Left lobe of liver (tissue), 2 donors: Measurements from ENCODE around the gene FOLR2. TPM values are rescaled to one million over a fixed set of nuclear protein-coding genes. Genes with fewer than 3 reads are reported as not detected.
A peak's percentile ranks its signal among the peaks of the same experiment; 100 is the strongest.
"Not testable (repeated sequence)": the region's sequence is repeated elsewhere in the genome, so short reads cannot be mapped to it uniquely, and the experiment has no call there.

ENCODE experiments used
- ATAC-seq: fragments of 200-7000 bp; cut with Tn5 transposase; one replicate; pipeline ENCODE4 v1.9.1; 2020; ENCODE audit warnings: mild to moderate bottlenecking, moderate library complexity
- DNase-seq: peaks from one replicate; pipeline ENCODE4 v3.0.0-alpha.2; 2020; ENCODE audit warnings: low spot score
- total RNA-seq: library from RNA; stranded (reverse); gene quantifications from one replicate; pipeline ENCODE4 v1.2.1, GENCODE V29; 2021
- donor health status: DM: no; HTN: no; CAD: no; lungs with moderate emphysema.
- donor health status: DM: no; HTN: yes; CAD: no.

FOLR2 gene
- total RNA-seq: 5.8 TPM

GRCh38 chr11:72216638-72217037, at the start of gene FOLR2:
FOLR2 (plus strand) TSS chr11:72216794; CDS start chr11:72218585, 1,791 bp downstream.
- DNase-seq (peak; percentile 40), ATAC-seq (peak; percentile 16)

DNA sequence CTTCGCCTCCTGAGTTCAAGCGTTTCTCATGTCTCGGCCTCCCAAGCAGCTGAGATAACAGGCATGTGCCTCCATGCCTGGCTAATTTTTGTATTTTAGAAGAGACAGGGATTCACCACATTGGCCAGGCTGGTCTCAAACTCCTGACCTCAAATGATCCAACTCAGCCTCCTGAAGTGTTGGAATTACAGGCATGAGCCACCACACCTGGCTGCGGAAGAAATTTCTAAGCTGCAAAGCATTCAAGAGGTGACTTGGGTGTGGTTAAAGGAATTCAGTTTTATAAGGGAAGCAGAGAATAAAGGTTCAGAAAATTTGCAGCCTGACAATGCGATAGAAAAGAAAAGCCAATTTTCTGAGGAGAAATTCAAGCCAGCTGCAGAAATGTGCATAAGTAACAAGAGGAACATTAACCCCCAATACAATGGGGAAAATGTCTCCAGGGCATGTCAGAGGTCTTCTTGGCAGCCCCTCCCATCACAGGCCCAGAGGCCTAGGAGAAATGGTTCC, 47.5 kb upstream of the FOLR2 start:
- not testable (repeated sequence) for DNase-seq, ATAC-seq

GRCh38 chr11:72169754-72170153, 46.8 kb upstream of the FOLR2 start:
- not testable (repeated sequence) for DNase-seq, ATAC-seq

GRCh38 chr11:72172043-72172442, 44.6 kb upstream of the FOLR2 start:
- not testable (repeated sequence) for ATAC-seq, DNase-seq

DNA sequence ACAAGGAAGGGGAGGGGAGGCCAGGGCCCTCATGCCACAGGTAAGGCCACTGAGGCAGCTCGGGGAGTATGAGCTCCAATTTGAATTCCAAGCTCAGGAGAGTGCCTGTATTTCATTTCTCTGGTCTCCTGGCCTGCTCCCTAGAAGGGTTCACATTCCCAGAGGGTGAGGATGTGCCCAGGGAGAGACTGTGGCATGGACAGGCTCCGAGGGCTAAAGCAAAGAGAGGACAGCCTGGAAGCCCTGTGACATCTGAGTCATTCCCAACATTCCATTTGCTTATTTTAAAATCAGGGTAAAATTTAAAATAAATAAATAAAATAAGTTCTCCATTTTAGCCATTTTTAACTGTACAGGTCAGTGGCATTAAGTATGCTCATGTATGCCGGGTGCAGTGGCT, 43.3 kb upstream of the FOLR2 start:
- DNase-seq (no peak), ATAC-seq (no peak)

DNA sequence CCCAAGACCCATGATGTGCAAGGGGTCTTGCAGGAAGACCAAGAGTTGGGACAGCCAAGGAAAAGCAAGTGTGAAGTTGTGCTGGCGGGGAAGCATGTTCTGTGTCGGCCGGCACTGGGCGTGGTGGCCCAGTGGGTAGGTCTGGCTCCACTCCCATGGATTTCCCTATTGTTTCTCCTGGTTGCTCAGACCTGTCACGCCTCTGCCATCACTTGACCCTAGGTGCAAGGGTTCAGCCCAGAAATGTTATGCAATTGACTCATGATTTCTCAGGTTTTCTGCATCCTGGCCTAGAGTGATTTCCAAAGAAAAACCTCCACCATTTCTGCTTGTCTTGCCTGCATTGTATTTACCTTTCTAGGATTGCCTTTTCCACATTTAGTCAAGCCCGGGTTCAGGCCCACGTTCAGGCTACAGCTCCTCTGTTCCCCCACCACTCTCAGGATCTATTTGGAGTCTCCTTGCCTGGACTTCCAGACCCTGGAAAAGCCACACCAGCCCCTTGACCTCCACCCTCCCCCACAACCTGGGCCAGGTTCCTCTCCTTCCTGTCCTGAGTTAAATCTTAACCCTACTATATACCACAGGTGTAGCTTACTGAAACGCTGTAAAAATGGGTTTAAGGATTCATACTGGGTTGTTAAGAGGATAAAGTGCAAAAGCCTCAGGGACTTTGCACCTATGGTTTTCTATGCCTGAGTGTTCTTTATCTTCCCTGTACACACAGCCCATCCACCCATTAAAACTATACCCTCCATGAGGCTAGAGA, 42.1 kb upstream of the FOLR2 start:
- DNase-seq (no peak), ATAC-seq (no peak)

DNA sequence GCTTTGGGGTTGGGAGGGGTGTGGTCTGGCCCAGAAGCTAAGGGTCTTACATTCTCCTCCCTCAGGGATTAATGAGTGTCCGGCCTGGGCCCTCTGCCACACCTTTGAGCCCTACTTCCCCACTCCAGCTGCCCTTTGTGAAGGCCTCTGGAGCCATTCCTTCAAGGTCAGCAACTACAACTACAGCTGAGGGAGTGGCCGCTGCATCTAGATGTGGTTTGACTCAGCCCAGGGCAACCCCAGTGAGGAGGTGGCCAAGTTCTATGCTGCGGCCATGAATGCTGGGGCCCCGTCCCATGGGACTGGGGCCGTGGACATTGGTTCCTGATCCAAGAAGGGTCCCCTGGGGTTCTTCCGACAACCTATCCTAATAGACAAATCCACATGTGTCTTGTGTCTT, 38.9 kb upstream of the FOLR2 start:
- ATAC-seq (no peak), DNase-seq (no peak)

GRCh38 chr11:72179049-72179803, 37.4 kb upstream of the FOLR2 start:
- ATAC-seq (no peak), DNase-seq (no peak)

GRCh38 chr11:72179804-72180396, 36.7 kb upstream of the FOLR2 start:
- ATAC-seq: no peak
- no peak for DNase-seq

DNA sequence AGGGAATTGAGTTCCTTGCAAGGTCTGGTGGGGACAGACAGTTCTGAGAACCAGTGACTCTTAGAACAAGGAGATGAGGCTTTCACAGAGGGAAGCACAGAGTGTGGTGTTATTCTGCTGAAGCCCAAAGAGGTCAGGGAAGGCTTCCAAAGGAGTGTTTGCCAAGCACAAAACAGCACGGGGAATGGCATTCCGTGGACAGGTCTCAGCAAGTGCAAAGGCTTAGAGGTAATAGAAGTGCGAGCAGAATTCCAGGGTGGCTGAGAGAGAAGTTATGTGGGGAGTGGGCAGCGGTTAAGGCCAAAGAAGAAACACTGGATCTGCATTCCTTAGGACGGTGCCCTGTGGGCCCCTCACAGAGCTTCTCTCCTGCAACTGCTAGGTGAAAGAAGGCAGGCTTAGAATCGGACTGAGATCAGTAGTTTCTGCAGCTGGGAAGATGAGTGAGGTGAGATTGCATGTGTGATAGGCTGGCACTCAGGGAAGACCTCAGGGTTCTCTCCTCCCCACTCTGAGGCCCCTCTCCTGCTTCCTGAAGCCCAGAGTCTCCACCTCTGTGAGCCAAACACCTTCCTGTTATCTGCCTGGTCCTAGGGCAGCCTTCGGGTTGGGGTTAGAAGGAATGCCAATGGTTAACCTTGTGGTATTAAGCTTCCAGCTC, 35.6 kb upstream of the FOLR2 start:
- ATAC-seq, DNase-seq: not testable (repeated sequence)

DNA sequence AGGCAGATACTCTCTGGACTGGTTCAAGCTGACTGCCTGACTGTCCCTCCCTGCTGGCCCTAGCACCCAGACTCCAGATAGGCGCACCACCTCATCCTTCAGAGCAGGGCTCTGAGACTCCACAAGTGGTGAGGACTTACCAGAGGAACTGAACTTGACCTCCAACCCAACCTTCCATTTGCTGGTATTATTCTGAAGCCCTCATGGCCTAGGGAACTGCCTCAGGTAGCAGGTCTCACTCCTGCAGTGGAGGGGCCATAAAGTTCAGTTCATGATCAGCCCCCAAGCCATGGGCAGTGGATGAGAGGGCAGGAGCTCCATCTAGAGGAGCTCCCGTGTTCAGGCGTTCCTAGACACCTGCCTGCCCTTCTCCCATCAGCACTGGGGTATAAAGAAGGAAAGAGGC, 35.0 kb upstream of the FOLR2 start:
- ATAC-seq: peak; percentile 43
- not testable (repeated sequence) for DNase-seq

- no peak for ATAC-seq
- no peak for DNase-seq
These were observed 28.3 kb upstream of the FOLR2 start for GRCh38 chr11:72188267-72188666.

- peak; percentile 16 for DNase-seq
- ATAC-seq: peak; percentile 50
These were observed 26.9 kb upstream of the FOLR2 start for GRCh38 chr11:72189455-72190250.

- DNase-seq (peak; percentile 22), ATAC-seq (no peak)
These were observed 25.9 kb upstream of the FOLR2 start for GRCh38 chr11:72190631-72191071.

- ATAC-seq (no peak), DNase-seq (no peak)
These were observed 24.6 kb upstream of the FOLR2 start, which contains the start of gene FOLR1 for GRCh38 chr11:72191961-72192381. FOLR1 (plus strand) TSS chr11:72192140; CDS start chr11:72192174, 34 bp downstream.

DNA sequence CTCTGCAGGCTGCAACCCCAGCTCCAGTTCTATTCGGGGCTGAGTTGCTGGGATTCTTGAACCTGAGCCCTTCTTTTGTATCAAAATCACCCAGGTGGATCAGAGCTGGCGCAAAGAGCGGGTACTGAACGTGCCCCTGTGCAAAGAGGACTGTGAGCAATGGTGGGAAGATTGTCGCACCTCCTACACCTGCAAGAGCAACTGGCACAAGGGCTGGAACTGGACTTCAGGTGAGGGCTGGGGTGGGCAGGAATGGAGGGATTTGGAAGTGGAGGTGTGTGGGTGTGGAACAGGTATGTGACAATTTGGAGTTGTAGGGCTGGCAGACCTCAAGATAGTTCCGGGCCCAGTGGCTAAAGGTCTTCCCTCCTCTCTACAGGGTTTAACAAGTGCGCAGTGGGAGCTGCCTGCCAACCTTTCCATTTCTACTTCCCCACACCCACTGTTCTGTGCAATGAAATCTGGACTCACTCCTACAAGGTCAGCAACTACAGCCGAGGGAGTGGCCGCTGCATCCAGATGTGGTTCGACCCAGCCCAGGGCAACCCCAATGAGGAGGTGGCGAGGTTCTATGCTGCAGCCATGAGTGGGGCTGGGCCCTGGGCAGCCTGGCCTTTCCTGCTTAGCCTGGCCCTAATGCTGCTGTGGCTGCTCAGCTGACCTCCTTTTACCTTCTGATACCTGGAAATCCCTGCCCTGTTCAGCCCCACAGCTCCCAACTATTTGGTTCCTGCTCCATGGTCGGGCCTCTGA, 20.9 kb upstream of the FOLR2 start:
- ATAC-seq (no peak), DNase-seq (peak; percentile 26)

- DNase-seq, ATAC-seq: not testable (repeated sequence)
These were observed 15.1 kb upstream of the FOLR2 start for GRCh38 chr11:72201445-72201844.

DNA sequence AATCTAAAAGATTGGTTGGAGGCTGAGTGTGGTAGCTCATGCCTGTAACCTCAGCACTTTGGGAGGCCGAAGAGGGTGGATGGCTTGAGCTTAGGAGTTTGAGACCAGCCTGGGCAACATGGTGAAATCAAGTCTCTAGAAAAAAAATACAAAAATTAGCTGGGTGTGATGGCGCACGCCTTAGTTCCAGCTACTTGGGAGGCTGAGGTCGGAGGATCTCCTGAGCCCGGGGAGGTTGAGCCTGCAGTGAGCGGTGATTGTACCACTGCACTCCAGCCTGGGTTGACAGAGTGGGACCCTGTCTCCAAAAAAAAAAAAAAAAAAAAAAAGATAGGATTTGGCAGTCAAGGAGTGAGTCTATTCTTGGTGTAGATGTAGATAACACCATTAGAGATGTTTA, 14.0 kb upstream of the FOLR2 start:
- ATAC-seq: no peak
- no peak for DNase-seq

- ATAC-seq: no peak
These were observed 13.4 kb upstream of the FOLR2 start for GRCh38 chr11:72203163-72203562.

More at GRCh38 chr11:72203163-72203562, 13.4 kb upstream of the FOLR2 start:
- no peak for DNase-seq
